GM12865 (cell line): ENCODE data around the gene SRSF5.
A peak's percentile ranks its signal among the peaks of the same experiment; 100 is the strongest.

Experiments used
- DNase-seq: peaks from one replicate; pipeline ENCODE4 v3.0.0; 2010; ENCODE audit warnings: low read depth
- H3K4me3 ChIP-seq: 2 replicates; pipeline ENCODE4 v1.5.1; 2011; ENCODE audit warnings: mild to moderate bottlenecking, low read depth, low read length, control low read depth
- CTCF ChIP-seq: IDR thresholded peaks from 2 replicates; pipeline ENCODE4 v1.5.1; 2011; ENCODE audit warnings: low read length, control low read depth, low read depth, inconsistent platforms; ENCODE audit not compliant: insufficient read depth; ENCODE audit errors: missing control alignments

The SRSF5 gene

GRCh38 chr14:69755784-69756183 is 11.2 kb upstream of the SRSF5 start:
- no peak for TF ChIP-seq CTCF
- no peak overlapping the region for H3K4me3 ChIP-seq
- DNase-seq = no peak

- TF ChIP-seq CTCF = no peak
- no peak overlapping the region for H3K4me3 ChIP-seq
- DNase-seq = no peak
Measured at GRCh38 chr14:69756298-69756697, 10.6 kb upstream of the SRSF5 start.

- no peak for TF ChIP-seq CTCF
- H3K4me3 ChIP-seq = no peak overlapping the region
- DNase-seq = no peak
Measured at GRCh38 chr14:69760810-69761209, 6.1 kb upstream of the SRSF5 start.

- no peak for TF ChIP-seq CTCF
- H3K4me3 ChIP-seq = no peak overlapping the region
- DNase-seq = peak; percentile 28
Measured at GRCh38 chr14:69763761-69764510, 3.0 kb upstream of the SRSF5 start.

- peak overlapping the region; percentile 89 for H3K4me3 ChIP-seq
- peak; percentile 93 for DNase-seq
- no peak for TF ChIP-seq CTCF
Measured at GRCh38 chr14:69767369-69767999, 542 bp downstream of the SRSF5 start.

GRCh38 chr14:69768873-69769272 is 1.9 kb downstream of the SRSF5 start:
- DNase-seq = no peak
- H3K4me3 ChIP-seq = peak overlapping the region; percentile 89; the same call in 1 of the 2 replicates
- TF ChIP-seq CTCF = no peak

- no peak for TF ChIP-seq CTCF
- H3K4me3 ChIP-seq = no peak overlapping the region
- no peak for DNase-seq
Measured at GRCh38 chr14:69769623-69770022, 2.7 kb downstream of the SRSF5 start.
